Omental fat pad (tissue), 4 donors: Measurements from ENCODE around the gene KIF12. TPM values are rescaled to one million over a fixed set of nuclear protein-coding genes. Genes with fewer than 3 reads are reported as not detected.

Experiments used
- ATAC-seq: fragments of 150-250 bp; one replicate; pipeline ENCODE4 v1.9.1; 2016; ENCODE audit warnings: mild to moderate bottlenecking, moderate library complexity; ENCODE audit not compliant: low FRiP score
- DNase-seq: peaks from one replicate; pipeline ENCODE4 v3.0.0-alpha.2; 2019; ENCODE audit warnings: low spot score
- CTCF ChIP-seq, 3 donors: fragments of 450-650 bp; IDR thresholded peaks; one replicate each; pipeline ENCODE4 v1.5.1; 2016 to 2017; ENCODE audit warnings: antibody characterized with exemption in 3 of 3, mild to moderate bottlenecking in 3 of 3, moderate library complexity in 2 of 3
- total RNA-seq, 4 donors: library from RNA; depleted of rRNA; stranded (reverse); fragments of >200 nt; gene quantifications; one replicate each; pipeline ENCODE4 v1.1.0, GENCODE V29; 2016

The KIF12 gene
- total RNA-seq, 4 donors from 2014 or later = 0.12 to 0.19 TPM; not detected in 2

GRCh38 chr9:114055894-114056293, 43.2 kb downstream of the KIF12 start:
- ATAC-seq (no peak), DNase-seq (no peak)
- no peak for TF ChIP-seq CTCF (IDR thresholded peaks at IDR 0.05)

- no peak for ATAC-seq
- DNase-seq = no peak
- no peak for TF ChIP-seq CTCF (IDR thresholded peaks at IDR 0.05)
Observed at GRCh38 chr9:114055061-114055460, 44.0 kb downstream of the KIF12 start.

GRCh38 chr9:114054191-114054690, 44.9 kb downstream of the KIF12 start:
- DNase-seq (no peak), ATAC-seq (no peak)
- TF ChIP-seq CTCF (IDR thresholded peaks at IDR 0.05) = no peak

GRCh38 chr9:114053246-114054005, 45.7 kb downstream of the KIF12 start:
- ATAC-seq (no peak), DNase-seq (no peak)
- TF ChIP-seq CTCF (IDR thresholded peaks at IDR 0.05) = no peak

GRCh38 chr9:114051706-114052105, 47.4 kb downstream of the KIF12 start:
- TF ChIP-seq CTCF (IDR thresholded peaks at IDR 0.05) = no peak
- no peak for ATAC-seq
- no peak for DNase-seq

- DNase-seq (no peak), ATAC-seq (no peak)
- no peak for TF ChIP-seq CTCF (IDR thresholded peaks at IDR 0.05)
Observed at GRCh38 chr9:114051281-114051680, 47.8 kb downstream of the KIF12 start.

- DNase-seq (no peak), ATAC-seq (no peak)
- no peak for TF ChIP-seq CTCF (IDR thresholded peaks at IDR 0.05)
Observed at GRCh38 chr9:114050646-114051045, 48.4 kb downstream of the KIF12 start.
